GM12878 (cell line): ENCODE results near the gene NOP9. TPM values are rescaled to one million over a fixed set of nuclear protein-coding genes. Genes with fewer than 3 reads are reported as not detected.

Source experiments
- ATF3 ChIP-seq: IDR thresholded peaks from 2 replicates; pipeline ENCODE4 v1.6.1; 2011; ENCODE audit warnings: low read depth, mild to moderate bottlenecking, low read length, moderate library complexity, borderline replicate concordance; ENCODE audit errors: extremely low read depth
- BCL11A ChIP-seq: IDR thresholded peaks from 2 replicates; pipeline ENCODE4 v1.6.1; 2011; ENCODE audit warnings: low read depth, low read length
- BMI1 ChIP-seq: fragments of 450-650 bp; IDR thresholded peaks from 2 replicates; pipeline ENCODE4 v1.6.1; 2016; ENCODE audit warnings: mild to moderate bottlenecking, moderate library complexity, borderline replicate concordance
- CREB1 ChIP-seq: IDR thresholded peaks from 2 replicates; pipeline ENCODE4 v1.6.1; 2012; ENCODE audit warnings: low read depth, mild to moderate bottlenecking, inconsistent platforms
- E2F4 ChIP-seq: IDR thresholded peaks from 2 replicates; pipeline ENCODE4 v1.6.1; 2012; ENCODE audit warnings: low read depth, low read length, improper control_type of control experiment
- EP300 ChIP-seq, 2 experiments: fragments of 150-350 bp in 1 of 2; IDR thresholded peaks; 2 replicates each; pipeline ENCODE4 v1.6.1; 2011 to 2012; ENCODE audit warnings: low read depth in 2 of 2, low read length in 2 of 2, borderline replicate concordance in 1 of 2, improper control_type of control experiment in 1 of 2, inconsistent platforms in 1 of 2; ENCODE audit not compliant: control insufficient read depth in 1 of 2
- ESRRA ChIP-seq: IDR thresholded peaks from 2 replicates; pipeline ENCODE4 v1.6.1; 2012; ENCODE audit warnings: mild to moderate bottlenecking, low read length, improper control_type of control experiment
- HDGF ChIP-seq: fragments of 450-650 bp; IDR thresholded peaks from 2 replicates; pipeline ENCODE4 v1.6.1; 2016; ENCODE audit warnings: antibody characterized with exemption
- KAT2A ChIP-seq: conservative IDR thresholded peaks from 2 replicates; pipeline ENCODE4 v1.6.1; 2011; ENCODE audit warnings: low read depth, low read length; ENCODE audit not compliant: control insufficient read depth
- LARP7 ChIP-seq: fragments of 450-650 bp; IDR thresholded peaks from 2 replicates; pipeline ENCODE4 v1.6.1; 2017; ENCODE audit warnings: mild to moderate bottlenecking
- MTA3 ChIP-seq: IDR thresholded peaks from 2 replicates; pipeline ENCODE4 v1.6.1; 2012; ENCODE audit warnings: low read length, inconsistent platforms, borderline replicate concordance
- NFXL1 ChIP-seq: fragments of 450-650 bp; IDR thresholded peaks from 2 replicates; pipeline ENCODE4 v1.6.1; 2017; ENCODE audit warnings: antibody characterized with exemption, mild to moderate bottlenecking, borderline replicate concordance
- NRF1 ChIP-seq: conservative IDR thresholded peaks from 2 replicates; pipeline ENCODE4 v1.6.1; 2011; ENCODE audit warnings: mild to moderate bottlenecking, low read depth, low read length, improper control_type of control experiment
- PAX8 ChIP-seq: fragments of 450-650 bp; IDR thresholded peaks from 2 replicates; pipeline ENCODE4 v1.6.1; 2017; ENCODE audit warnings: mild to moderate bottlenecking, moderate library complexity
- POU2F2 ChIP-seq: IDR thresholded peaks from 3 replicates; pipeline ENCODE4 v1.6.1; 2011; ENCODE audit warnings: low read depth, mild to moderate bottlenecking, low read length, borderline replicate concordance
- RBBP5 ChIP-seq: fragments of 200-600 bp; sonication (generic); conservative IDR thresholded peaks from 2 replicates; pipeline ENCODE4 v1.6.1; 2016
- RFX5 ChIP-seq: IDR thresholded peaks from 2 replicates; pipeline ENCODE4 v1.6.1; 2011; ENCODE audit warnings: low read depth, low read length, improper control_type of control experiment
- SIN3A ChIP-seq: IDR thresholded peaks from 2 replicates; pipeline ENCODE4 v1.6.1; 2012; ENCODE audit warnings: low read depth, low read length, improper control_type of control experiment
- SPI1 ChIP-seq: IDR thresholded peaks from 2 replicates; pipeline ENCODE4 v1.6.1; 2011; ENCODE audit warnings: low read depth, mild to moderate bottlenecking, low read length, moderate library complexity, borderline replicate concordance; ENCODE audit not compliant: insufficient read depth
- SRF ChIP-seq, 2 experiments: IDR thresholded peaks; 2 replicates each; pipeline ENCODE4 v1.6.1; 2011; ENCODE audit warnings: low read depth in 2 of 2, low read length in 2 of 2, mild to moderate bottlenecking in 1 of 2, moderate library complexity in 1 of 2
- STAT1 ChIP-seq: fragments of 450-650 bp; conservative IDR thresholded peaks from 2 replicates; pipeline ENCODE4 v1.6.1; 2014; ENCODE audit warnings: antibody characterized with exemption, mild to moderate bottlenecking
- TBL1XR1 ChIP-seq: IDR thresholded peaks from 2 replicates; pipeline ENCODE4 v1.6.1; 2012; ENCODE audit warnings: low read depth, low read length, improper control_type of control experiment
- TCF12 ChIP-seq: IDR thresholded peaks from 2 replicates; pipeline ENCODE4 v1.6.1; 2011; ENCODE audit warnings: low read depth, mild to moderate bottlenecking, low read length
- ZNF622 ChIP-seq: fragments of 450-650 bp; IDR thresholded peaks from 2 replicates; pipeline ENCODE4 v1.6.1; 2017; ENCODE audit warnings: mild to moderate bottlenecking, inconsistent platforms
- polyA plus RNA-seq, 11 experiments: library from polyadenylated mRNA; depleted of rRNA in 4 of 11; unstranded in 6 of 11; stranded (reverse) in 5 of 11; fragments of >200 nt; fragmentation: Nextera tagmentation in 4 of 11; fragmentation: Illumina TruSeq in 1 of 11; extraction: Ambion mirVana in 4 of 11; extraction: Trizol in 1 of 11; gene quantifications; 1 replicate in 1 of 11; 2 replicates in 10 of 11; pipeline versions ENCODE4 v1.2.1 to v1.2.3, GENCODE V29; 2011 to 2016; ENCODE audit warnings: inconsistent platforms in 2 of 11, missing spikeins in 2 of 11, low read depth in 1 of 11
- total RNA-seq, 4 experiments: library from RNA; depleted of rRNA in 3 of 4; stranded (reverse); fragments of >200 nt in 3 of 4; fragmentation: Illumina TruSeq in 1 of 4; extraction: Trizol in 1 of 4; gene quantifications; 2 replicates each; pipeline versions ENCODE4 v1.2.1 to v1.2.3, GENCODE V29; 2013 to 2021
- TF ChIP-seq, protein P1 (sequence below): fragments of 450-650 bp; IDR thresholded peaks from 2 replicates; pipeline ENCODE4 v1.6.1; 2018; ENCODE audit warnings: borderline replicate concordance, mild to moderate bottlenecking; ENCODE audit not compliant: partially characterized antibody

NOP9 gene
- total and polyA plus RNA-seq, 10 of the 15 experiments (the other 5 are each of a cell fraction or from before 2014, with no cell fraction given), result 2.4 to 43.9 (median 20.3) TPM

DNA sequence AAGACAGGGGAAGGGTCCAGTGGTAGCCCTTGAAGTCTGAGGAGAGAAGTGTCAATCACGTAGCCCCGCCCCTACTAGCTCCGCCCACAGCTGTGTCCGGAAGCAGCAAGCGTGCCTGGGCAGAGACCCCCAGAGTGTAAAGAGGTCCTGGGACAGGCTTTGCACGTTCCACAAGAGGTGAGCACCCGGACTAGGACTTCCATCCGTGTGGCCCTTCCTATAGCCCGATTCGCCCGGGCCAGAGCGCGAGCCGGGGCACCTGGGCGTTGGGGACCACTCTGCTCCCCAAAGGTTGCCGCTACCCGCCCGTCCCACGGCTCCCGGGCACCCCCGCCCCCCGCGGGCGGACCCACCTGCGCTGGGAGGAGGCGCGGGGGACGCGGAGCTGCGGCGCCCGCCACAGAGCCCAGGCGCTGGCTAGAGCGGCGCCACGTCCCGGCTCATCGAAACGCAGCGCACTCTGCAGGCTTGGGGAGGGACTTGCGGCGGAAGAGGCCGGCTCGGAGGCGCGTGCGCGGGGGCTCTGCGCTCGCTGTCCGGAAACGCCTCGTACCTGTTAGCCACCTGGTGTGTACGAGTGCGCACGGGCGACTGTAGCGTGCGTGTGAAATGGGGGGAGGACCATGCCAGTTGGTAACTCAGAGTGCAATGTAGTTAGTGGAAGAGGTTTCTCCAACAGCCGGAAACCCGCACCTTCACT is 28.4 kb upstream of the NOP9 start, which contains the start of gene RABGGTA (continued):
- TF ChIP-seq TCF12 (peak; percentile 76), ESRRA (no peak), MTA3 (no peak), ZNF622 (no peak), SIN3A (peak; percentile 72; the same call in 1 of the 2 replicates), TBL1XR1 (no peak), LARP7 (peak; percentile 99), SRF (IDR thresholded peaks at IDR 0.05; ENCODE audit: low read depth in 2 of 2, low read length in 2 of 2) (0 out of 4 replicates have a peak, but pooled peaks of 1 of the 2 experiments have one; percentile 1), NRF1 (peak; percentile 88), BMI1 (no peak), KAT2A (no peak), NFXL1 (no peak), E2F4 (no peak), RBBP5 (no peak), ATF3 (no peak), PAX8 (no peak), RFX5 (peak; percentile 61; the same call in 1 of the 2 replicates), EP300 (IDR thresholded peaks at IDR 0.05; ENCODE audit: borderline replicate concordance in 1 of 2, control insufficient read depth in 1 of 2, low read depth in 2 of 2, low read length in 2 of 2) (no peak), SPI1 (no peak), BCL11A (peak; percentile 36; the same call in 1 of the 2 replicates), HDGF (no peak), CREB1 (peak; percentile 61; the same call in 1 of the 2 replicates), POU2F2 (no peak; the same call in 2 of the 3 replicates), STAT1 (peak; percentile 91)
- TF ChIP-seq, protein P1, sequence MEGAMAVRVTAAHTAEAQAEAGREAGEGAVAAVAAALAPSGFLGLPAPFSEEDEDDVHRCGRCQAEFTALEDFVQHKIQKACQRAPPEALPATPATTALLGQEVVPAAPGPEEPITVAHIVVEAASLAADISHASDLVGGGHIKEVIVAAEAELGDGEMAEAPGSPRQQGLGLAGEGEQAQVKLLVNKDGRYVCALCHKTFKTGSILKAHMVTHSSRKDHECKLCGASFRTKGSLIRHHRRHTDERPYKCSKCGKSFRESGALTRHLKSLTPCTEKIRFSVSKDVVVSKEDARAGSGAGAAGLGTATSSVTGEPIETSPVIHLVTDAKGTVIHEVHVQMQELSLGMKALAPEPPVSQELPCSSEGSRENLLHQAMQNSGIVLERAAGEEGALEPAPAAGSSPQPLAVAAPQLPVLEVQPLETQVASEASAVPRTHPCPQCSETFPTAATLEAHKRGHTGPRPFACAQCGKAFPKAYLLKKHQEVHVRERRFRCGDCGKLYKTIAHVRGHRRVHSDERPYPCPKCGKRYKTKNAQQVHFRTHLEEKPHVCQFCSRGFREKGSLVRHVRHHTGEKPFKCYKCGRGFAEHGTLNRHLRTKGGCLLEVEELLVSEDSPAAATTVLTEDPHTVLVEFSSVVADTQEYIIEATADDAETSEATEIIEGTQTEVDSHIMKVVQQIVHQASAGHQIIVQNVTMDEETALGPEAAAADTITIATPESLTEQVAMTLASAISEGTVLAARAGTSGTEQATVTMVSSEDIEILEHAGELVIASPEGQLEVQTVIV, result no peak
